ENCODE measurements around the gene DDX55. TPM values are rescaled to one million over a fixed set of nuclear protein-coding genes. Genes with fewer than 3 reads are reported as not detected.

Gene DDX55
- total and polyA plus RNA-seq, 2 experiments from 2014 or later: 39.8 to 53.3 TPM

DNA sequence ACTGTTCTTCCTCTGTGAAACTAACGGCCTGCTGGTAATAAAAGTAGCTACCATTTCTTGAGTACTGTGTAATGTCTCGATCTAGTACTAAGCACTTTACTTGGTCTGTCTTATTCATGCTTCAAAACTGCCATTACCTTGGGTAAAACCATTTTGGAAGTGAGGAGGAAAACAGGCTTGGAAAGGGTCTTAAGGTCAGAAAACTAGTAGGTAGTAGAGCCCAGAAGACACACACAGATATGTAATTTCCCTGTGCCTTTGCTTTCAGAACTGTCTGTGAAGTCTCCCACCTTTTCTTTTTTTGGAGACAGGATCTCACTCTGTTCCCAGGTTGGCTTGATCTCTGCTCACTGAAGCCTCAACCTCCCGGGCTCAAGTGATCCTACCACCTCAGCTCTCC is 3.4 kb upstream of the DDX55 start:
- no peak overlapping the region for H3K4me3 Mint-ChIP-seq
- H3K9me3 Mint-ChIP-seq: peaks cover 4% of the 10 kb centered on the region; the same call in 2 of the 3 replicates
- peaks cover 37% of the 10 kb centered on the region for H3K36me3 Mint-ChIP-seq (ENCODE audit: low read depth)

GRCh38 chr12:123599310-123599709 is 2.6 kb upstream of the DDX55 start:
- no peak overlapping the region for H3K27ac Mint-ChIP-seq
- Histone ChIP-seq H3K4me1 (ENCODE audit: insufficient read depth) (peaks cover 4% of the 10 kb centered on the region; the same call in 1 of the 2 replicates), H3F3A (replicated peaks; ENCODE audit: low read depth) (peaks cover 3% of the 10 kb centered on the region; the same call in 1 of the 2 replicates), H4K20me1 (replicated peaks; ENCODE audit: insufficient read depth) (peaks cover 21% of the 10 kb centered on the region), H3K27me3 (ENCODE audit: insufficient read depth) (no peaks in the 10 kb centered on the region), H2AFZ (no peak overlapping the region), H3K4me2 (no peak overlapping the region), H3K4me3 (no peak overlapping the region), H3K9me2 (ENCODE audit: insufficient read depth) (no peaks in the 10 kb centered on the region), H3K79me2 (replicated peaks; ENCODE audit: insufficient read depth) (peaks cover 38% of the 10 kb centered on the region), H3K36me3 (ENCODE audit: insufficient read depth) (peaks cover 25% of the 10 kb centered on the region), H3K27ac (ENCODE audit: low read depth) (no peak overlapping the region)
- TF ChIP-seq ETS1 (IDR thresholded peaks at IDR 0.05) (no peak), STAT1 (IDR thresholded peaks at IDR 0.05; ENCODE audit: unreplicated experiment) (no peak), CREB1 (CRISPR knock-in tag; IDR thresholded peaks at IDR 0.05; ENCODE audit: low read depth) (no peak), JUNB (IDR thresholded peaks at IDR 0.05; ENCODE audit: unreplicated experiment) (no peak), ZNF114 (CRISPR knock-in tag; IDR thresholded peaks at IDR 0.05) (no peak), CTCF (conservative IDR thresholded peaks at IDR 0.05; ENCODE audit: low read depth in 2 of 2) (no peak), REST (IDR thresholded peaks at IDR 0.05; ENCODE audit: unreplicated experiment) (no peak), EZH2phosphoT487 (IDR thresholded peaks at IDR 0.05; ENCODE audit: unreplicated experiment) (no peak)
- H3K27me3 Mint-ChIP-seq (ENCODE audit: insufficient read depth, low read depth, poor library complexity): peaks cover 5% of the 10 kb centered on the region
- H3K9me3 Mint-ChIP-seq: peaks cover 4% of the 10 kb centered on the region; the same call in 2 of the 3 replicates
- DNase-seq (ENCODE audit: low spot score) (no peak), ATAC-seq (no peak)
- no peak overlapping the region; the same call in 2 of the 3 replicates for H3K4me3 Mint-ChIP-seq
- peaks cover 44% of the 10 kb centered on the region for H3K36me3 Mint-ChIP-seq (ENCODE audit: low read depth)
- H3K4me1 Mint-ChIP-seq: peaks cover 9% of the 10 kb centered on the region

More for the DNA sequence above, 3.4 kb upstream of the DDX55 start:
- ATAC-seq (no peak), DNase-seq (ENCODE audit: low spot score) (no peak)
- no peak for TF ChIP-seq POLR2AphosphoS5 (IDR thresholded peaks at IDR 0.05; ENCODE audit: low read depth)
- H3K4me1 ChIP-seq (ENCODE audit: insufficient read depth): peaks cover 4% of the 10 kb centered on the region; the same call in 1 of the 2 replicates
- H3K27ac ChIP-seq (ENCODE audit: low read depth): 0 out of 2 replicates have a peak overlapping the region, but pooled peaks have one; percentile 26
- Mint-ChIP-seq H3K4me1 (peaks cover 9% of the 10 kb centered on the region), H3K27ac (no peak overlapping the region), H3K27me3 (ENCODE audit: insufficient read depth, low read depth, poor library complexity) (peaks cover 5% of the 10 kb centered on the region)
- peaks cover 23% of the 10 kb centered on the region for H4K20me1 ChIP-seq (replicated peaks; ENCODE audit: insufficient read depth)
- H3K9me2 ChIP-seq (ENCODE audit: insufficient read depth): no peaks in the 10 kb centered on the region
- no peak overlapping the region for H2AFZ ChIP-seq
- H3K4me3 ChIP-seq: no peak overlapping the region
- H3K27me3 ChIP-seq (ENCODE audit: insufficient read depth): no peaks in the 10 kb centered on the region
- peaks cover 3% of the 10 kb centered on the region; the same call in 1 of the 2 replicates for H3F3A ChIP-seq (replicated peaks; ENCODE audit: low read depth)
- peaks cover 29% of the 10 kb centered on the region for H3K36me3 ChIP-seq (ENCODE audit: insufficient read depth)
- H3K79me2 ChIP-seq (replicated peaks; ENCODE audit: insufficient read depth): peaks cover 38% of the 10 kb centered on the region
- H3K4me2 ChIP-seq: no peak overlapping the region

Data from GM23338 (cell line).